Ascending aorta (tissue), 2 donors: Measurements from ENCODE around the gene DLL3. TPM values are rescaled to one million over a fixed set of nuclear protein-coding genes. Genes with fewer than 3 reads are reported as not detected.

Experiments used
- DNase-seq, 2 donors: peaks; one replicate each; pipeline ENCODE4 v3.0.0-alpha.2; 2019; ENCODE audit warnings: low spot score in 2 of 2
- H3K27ac ChIP-seq, 2 donors: fragments of 200-600 bp; sonication (generic); one replicate each; pipeline ENCODE4 v1.5.1; 2016 to 2017; ENCODE audit warnings: mild to moderate bottlenecking in 1 of 2
- H3K27me3 ChIP-seq: fragments of 200-600 bp; sonication (generic); one replicate; pipeline ENCODE4 v1.5.1; 2017
- H3K36me3 ChIP-seq, 2 donors: fragments of 200-600 bp; sonication (generic); one replicate each; pipeline ENCODE4 v1.5.1; 2016
- H3K4me1 ChIP-seq, 2 donors: fragments of 200-600 bp; sonication (generic); one replicate each; pipeline ENCODE4 v1.5.1; 2016 to 2017; ENCODE audit warnings: mild to moderate bottlenecking in 1 of 2
- H3K4me3 ChIP-seq, 2 donors: fragments of 200-600 bp; sonication (generic); one replicate each; pipeline ENCODE4 v1.5.1; 2016 to 2017; ENCODE audit warnings: mild to moderate bottlenecking in 1 of 2
- H3K9me3 ChIP-seq, 2 donors: fragments of 200-600 bp; sonication (generic); one replicate each; pipeline ENCODE4 v1.5.1; 2016
- CTCF ChIP-seq, 3 experiments: fragments of 200-600 bp in 2 of 3; fragments of 450-650 bp in 1 of 3; sonication (generic) in 2 of 3; IDR thresholded peaks; one replicate each; pipeline ENCODE4 v1.5.1; 2016 to 2019; ENCODE audit warnings: antibody characterized with exemption in 3 of 3, mild to moderate bottlenecking in 1 of 3, moderate library complexity in 1 of 3
- intact Hi-C: fragments of 100-400 bp; cut with DNase I; formaldehyde crosslinking; loops from one replicate; pipeline ENCODE4 v1.15.1; 2023
- total RNA-seq: library from RNA; depleted of rRNA; stranded (reverse); fragments of >200 nt; gene quantifications from one replicate; pipeline ENCODE4 v1.1.0, GENCODE V29; 2016

DLL3 gene
- total RNA-seq, 1 donor from 2014 or later: not detected

- no peak for DNase-seq
- H3K36me3 ChIP-seq: peaks cover 87 to 96% of the 10 kb centered on the region in 2 donors
- no peaks in the 10 kb centered on the region for H3K4me1 ChIP-seq
- no peaks in the 10 kb centered on the region for H3K27me3 ChIP-seq
- TF ChIP-seq CTCF (IDR thresholded peaks at IDR 0.05): no peak
- intact Hi-C loops: no loop called here
- H3K27ac ChIP-seq: no peak overlapping the region
- H3K9me3 ChIP-seq: no peaks in the 10 kb centered on the region
- no peak overlapping the region for H3K4me3 ChIP-seq
Observed at GRCh38 chr19:39467941-39468340, 30.8 kb upstream of the DLL3 start.

- intact Hi-C loops: no loop called here
Observed at GRCh38 chr19:39469036-39469435, 29.7 kb upstream of the DLL3 start.

GRCh38 chr19:39469567-39469966 lies 29.2 kb upstream of the DLL3 start:
- H3K4me3 ChIP-seq: no peak overlapping the region
- no peaks in the 10 kb centered on the region for H3K4me1 ChIP-seq
- no peaks in the 10 kb centered on the region for H3K9me3 ChIP-seq
- intact Hi-C loops: no loop called here
- no peak for TF ChIP-seq CTCF (IDR thresholded peaks at IDR 0.05)
- no peak for DNase-seq
- H3K27ac ChIP-seq: no peak overlapping the region
- no peaks in the 10 kb centered on the region for H3K27me3 ChIP-seq
- H3K36me3 ChIP-seq: peaks cover 97 to 100% of the 10 kb centered on the region in 2 donors

More at GRCh38 chr19:39469036-39469435, 29.7 kb upstream of the DLL3 start:
- Histone ChIP-seq H3K36me3 (peaks cover 96 to 100% of the 10 kb centered on the region in 2 donors), H3K4me1 (no peaks in the 10 kb centered on the region), H3K27ac (no peak overlapping the region), H3K9me3 (no peaks in the 10 kb centered on the region), H3K4me3 (no peak overlapping the region), H3K27me3 (no peaks in the 10 kb centered on the region)
- no peak for TF ChIP-seq CTCF (IDR thresholded peaks at IDR 0.05)
- DNase-seq: no peak

- intact Hi-C loops: no loop called here
- H3K27ac ChIP-seq: no peak overlapping the region
- H3K4me3 ChIP-seq: no peak overlapping the region
- no peaks in the 10 kb centered on the region for H3K4me1 ChIP-seq
- no peaks in the 10 kb centered on the region for H3K9me3 ChIP-seq
- H3K36me3 ChIP-seq: peaks cover 94 to 100% of the 10 kb centered on the region in 2 donors
- TF ChIP-seq CTCF (IDR thresholded peaks at IDR 0.05): no peak
- no peak for DNase-seq
- H3K27me3 ChIP-seq: no peaks in the 10 kb centered on the region
Observed at GRCh38 chr19:39470724-39471339, 27.9 kb upstream of the DLL3 start.

- DNase-seq: no peak
- Histone ChIP-seq H3K9me3 (no peaks in the 10 kb centered on the region), H3K27ac (no peak overlapping the region), H3K36me3 (peaks cover 89 to 98% of the 10 kb centered on the region in 2 donors), H3K4me1 (no peaks in the 10 kb centered on the region), H3K27me3 (no peaks in the 10 kb centered on the region), H3K4me3 (no peak overlapping the region)
- no peak for TF ChIP-seq CTCF (IDR thresholded peaks at IDR 0.05)
- intact Hi-C loops: no loop called here
Observed at GRCh38 chr19:39471756-39472536, 26.8 kb upstream of the DLL3 start.
